GM21423 (cell line): ENCODE measurements around the gene EHMT1.

Experiments
- ATAC-seq: cut with Tn5 transposase; IDR thresholded peaks from one replicate; pipeline ENCODE4 v1.9.1; 2021; ENCODE audit warnings: mild to moderate bottlenecking, moderate library complexity; ENCODE audit not compliant: unreplicated experiment

EHMT1 gene

DNA sequence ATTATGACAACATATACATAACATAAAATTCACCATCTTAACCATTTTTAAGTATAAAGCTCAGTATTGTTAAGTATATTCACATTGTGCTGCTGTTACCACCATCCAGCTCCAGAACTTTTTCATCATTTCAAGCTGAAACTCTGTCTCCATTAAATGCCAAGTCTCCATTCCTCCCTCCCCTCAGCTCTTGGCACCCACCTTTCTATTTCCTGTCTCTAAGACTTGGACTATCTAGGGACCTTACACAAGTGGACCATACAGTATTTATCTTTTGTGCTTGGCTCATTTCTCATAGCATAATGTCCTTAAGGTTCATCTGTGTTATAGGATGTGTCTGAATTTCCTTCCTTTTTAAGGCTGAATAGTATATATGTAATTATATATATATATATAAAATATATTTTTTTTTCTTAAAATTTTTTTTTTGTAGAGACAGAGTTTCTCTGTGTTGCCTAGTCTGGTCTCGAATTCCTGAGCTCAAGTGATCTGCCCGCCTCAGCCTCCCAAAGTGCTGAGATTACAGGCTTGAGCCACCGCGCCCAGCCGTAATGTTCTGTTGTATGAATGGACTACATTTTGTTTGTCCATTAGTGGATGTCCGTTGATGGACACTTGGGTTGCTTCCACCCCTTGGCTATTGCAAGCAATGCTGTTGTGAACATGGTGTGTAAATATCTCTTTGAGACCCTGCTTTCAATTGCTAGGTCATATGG, 72.3 kb downstream of the EHMT1 start:
- ATAC-seq = no peak

DNA sequence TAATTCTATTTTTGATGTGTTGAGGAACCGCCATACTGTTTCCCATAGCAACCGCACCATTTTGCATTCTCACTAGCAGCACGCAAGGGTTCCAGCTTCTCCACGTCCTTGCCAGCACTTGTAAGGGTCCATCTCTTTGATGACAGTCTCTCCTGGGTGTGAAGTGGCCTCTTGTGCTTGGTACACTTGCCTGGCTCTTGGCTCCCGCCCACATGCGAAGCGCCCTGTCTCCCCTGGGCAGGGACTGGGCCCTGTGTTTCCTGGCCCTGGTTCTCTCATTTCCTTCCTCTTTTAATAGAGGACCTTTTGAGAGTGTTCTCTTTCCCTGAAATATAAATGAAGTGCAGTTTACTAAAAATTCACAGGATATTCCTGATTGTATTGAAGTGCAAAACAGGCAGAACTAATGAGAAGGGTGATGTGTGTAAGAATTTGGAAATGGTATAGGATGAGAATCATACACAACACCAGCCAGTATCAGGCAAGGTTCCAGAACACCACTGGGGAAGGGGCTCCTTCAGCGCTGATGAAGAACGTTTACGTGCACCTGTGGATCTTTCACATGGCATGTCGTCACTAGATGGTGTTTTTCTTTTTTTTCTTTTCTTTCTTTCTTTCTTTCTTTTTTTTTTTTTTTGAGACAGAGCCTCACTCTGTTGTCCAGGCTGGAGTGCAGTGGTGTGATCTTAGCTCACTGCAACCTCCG, 73.0 kb downstream of the EHMT1 start:
- ATAC-seq = no peak

GRCh38 chr9:137694236-137694959, 75.6 kb downstream of the EHMT1 start:
- no peak for ATAC-seq

- no peak for ATAC-seq
Observed at GRCh38 chr9:137694962-137695875, 76.4 kb downstream of the EHMT1 start.

DNA sequence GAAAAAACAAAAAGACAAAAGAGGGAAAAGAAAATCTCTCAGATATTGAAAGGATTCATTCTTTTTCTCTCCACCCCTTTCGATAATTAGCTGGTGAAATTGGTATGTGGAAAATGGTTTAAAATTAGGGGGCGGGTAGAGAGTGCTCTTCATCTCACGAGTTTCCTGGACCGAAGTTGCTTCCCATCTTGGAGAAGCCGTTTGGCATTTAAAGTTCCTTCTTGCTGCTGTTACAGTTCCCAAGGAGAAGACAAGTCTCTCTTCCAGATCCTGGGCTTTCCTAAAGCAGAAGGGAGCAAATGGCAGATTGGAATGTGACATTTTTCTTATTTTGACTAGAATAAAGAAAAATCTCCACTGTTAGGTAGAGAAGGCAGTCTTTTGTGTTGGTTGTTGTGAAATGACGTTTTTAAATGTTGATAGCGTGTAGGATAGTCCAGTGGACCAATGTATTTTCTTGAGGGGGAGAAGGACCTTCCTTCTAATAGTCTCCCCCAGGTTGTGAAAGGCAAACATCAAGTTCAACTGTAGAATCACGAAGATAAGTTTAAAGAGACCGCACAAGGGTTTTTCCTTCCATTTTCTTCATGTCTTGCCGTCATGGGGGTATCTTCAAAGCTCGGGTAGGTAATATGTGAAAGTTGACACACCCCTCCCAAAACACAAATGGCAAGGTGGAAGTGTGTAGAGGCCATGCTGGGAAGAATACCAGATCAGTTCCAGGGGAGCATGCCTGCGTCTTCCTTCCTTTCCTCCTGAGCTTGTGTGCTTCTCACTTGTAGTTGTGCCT, 77.5 kb downstream of the EHMT1 start:
- no peak for ATAC-seq

DNA sequence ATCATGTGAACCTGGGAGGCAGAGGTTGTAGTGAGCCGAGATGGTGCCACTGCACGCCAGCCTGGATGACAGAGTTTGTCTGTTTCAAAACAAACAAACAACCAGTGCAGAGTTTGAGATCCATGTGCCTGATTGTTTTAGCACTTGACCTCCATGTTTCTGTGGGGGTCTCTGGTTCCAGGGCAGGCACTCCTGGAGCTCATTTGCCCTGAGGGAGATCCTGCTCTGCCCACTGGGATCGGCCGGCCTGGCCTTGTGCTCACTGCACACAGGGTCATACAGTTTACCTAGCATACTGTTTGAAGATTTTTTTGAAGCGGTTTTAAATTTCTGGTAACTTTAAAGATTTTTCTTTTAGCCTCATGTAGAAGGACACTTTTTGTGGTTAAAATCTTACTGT, 78.4 kb downstream of the EHMT1 start:
- no peak for ATAC-seq

DNA sequence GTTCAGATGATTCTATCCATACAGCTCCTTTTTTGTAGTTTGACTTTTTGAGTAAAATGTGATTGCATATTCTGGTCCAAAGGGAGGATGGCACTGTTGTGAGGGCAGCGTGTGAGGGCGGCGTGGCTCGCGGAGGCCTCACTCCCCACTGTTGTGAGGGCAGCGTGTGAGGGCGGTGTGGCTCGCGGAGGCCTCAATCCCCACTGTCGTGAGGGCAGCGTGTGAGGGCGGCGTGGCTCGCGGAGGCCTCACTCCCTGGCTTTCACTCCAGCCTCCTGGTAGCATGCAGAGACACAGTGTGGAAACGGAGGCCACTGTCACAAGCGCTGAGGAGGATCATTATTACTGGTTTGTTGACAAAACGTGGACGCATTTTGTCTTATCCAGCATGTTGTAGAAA, 79.0 kb downstream of the EHMT1 start:
- no peak for ATAC-seq

GRCh38 chr9:137700911-137701310, 82.1 kb downstream of the EHMT1 start:
- ATAC-seq = no peak

DNA sequence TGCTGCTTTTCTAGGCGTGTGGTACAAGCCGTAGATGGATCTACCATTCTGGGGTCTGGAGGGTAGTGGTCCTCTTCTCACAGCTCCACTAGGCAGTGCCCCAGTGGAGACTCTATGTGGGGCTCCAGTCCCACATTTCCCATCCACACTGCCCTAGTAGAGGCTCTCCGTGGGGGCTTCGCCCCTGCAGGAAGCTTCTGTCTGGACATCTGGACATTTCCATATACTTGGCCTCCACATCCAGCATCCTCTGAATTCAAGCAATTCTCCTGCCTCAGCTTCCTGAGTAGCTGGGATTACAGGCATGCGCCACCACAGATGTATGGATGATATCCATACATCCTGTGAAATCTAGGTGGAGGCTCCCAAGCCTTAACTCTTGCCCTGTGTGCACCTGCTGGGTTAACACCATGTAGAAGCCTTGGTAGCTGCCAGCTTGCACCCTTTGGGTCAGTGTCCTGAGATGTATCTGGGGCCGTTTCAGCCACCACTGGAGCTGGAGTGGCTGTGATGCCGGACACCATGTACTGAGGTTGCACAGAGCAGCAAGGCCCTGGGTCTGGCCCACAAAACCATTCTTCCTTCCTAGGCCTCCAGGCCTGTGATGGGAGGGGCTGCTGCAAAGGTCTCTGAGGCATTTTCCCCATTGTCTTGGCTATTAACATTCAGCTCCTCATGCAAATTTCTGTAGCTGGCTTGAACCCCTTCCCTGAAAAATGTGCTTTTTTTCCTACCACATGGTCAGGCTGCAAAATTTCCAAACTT, 84.0 kb downstream of the EHMT1 start:
- no peak for ATAC-seq

DNA sequence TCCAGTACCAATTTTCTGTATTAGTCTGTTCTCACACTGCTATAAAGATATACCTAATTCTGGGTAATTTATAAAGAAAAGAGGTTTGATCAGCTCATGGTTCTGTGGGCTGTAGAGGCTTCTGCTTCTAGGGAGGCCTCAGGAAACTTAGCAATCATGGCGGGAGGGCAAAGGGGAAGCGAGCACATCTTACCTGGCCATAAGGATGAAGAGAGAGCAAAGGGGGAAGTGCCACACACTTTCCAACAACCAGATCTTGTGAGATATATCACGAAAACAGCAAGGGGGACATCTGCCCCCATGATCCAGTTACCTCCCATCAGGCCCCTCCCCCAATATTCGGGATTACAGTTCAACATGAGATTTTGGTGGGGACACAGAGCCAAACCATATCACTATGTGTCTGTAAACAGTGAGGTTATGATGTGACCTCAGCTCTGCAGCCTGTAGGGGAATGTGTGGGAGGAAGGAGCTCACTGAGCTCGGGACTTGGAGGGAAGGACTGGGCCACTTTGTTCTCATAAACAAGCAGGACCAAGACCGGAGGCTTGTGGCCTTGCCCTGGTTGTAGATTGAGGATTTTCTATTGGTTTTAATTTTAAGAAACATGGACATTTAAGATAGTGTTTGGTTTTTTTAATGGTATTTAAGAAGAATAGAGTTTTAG, 85.2 kb downstream of the EHMT1 start:
- ATAC-seq = no peak

DNA sequence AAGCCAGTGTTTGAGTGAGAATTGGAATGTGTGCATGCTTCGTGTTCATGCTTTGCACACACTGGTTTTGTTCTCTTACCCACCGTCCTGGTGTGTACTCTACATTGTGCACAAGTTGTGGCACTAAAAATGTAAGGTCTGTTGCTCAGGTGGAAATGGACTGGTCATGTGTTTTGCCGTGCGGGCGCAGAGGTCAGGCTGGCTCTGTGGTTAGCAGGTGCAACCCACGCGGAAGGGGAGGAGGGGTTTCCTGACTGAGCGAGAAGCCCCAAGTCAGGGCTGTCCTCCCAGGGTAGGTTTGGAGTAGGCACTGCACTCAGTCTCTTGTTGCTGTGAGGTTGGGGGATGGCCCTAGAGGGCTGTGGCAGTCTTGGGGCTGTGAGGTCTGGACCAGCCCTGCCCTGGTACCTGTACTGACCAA, 86.6 kb downstream of the EHMT1 start:
- peak; percentile 69 for ATAC-seq

- ATAC-seq = no peak
Observed at GRCh38 chr9:137705906-137706305, 87.1 kb downstream of the EHMT1 start.

DNA sequence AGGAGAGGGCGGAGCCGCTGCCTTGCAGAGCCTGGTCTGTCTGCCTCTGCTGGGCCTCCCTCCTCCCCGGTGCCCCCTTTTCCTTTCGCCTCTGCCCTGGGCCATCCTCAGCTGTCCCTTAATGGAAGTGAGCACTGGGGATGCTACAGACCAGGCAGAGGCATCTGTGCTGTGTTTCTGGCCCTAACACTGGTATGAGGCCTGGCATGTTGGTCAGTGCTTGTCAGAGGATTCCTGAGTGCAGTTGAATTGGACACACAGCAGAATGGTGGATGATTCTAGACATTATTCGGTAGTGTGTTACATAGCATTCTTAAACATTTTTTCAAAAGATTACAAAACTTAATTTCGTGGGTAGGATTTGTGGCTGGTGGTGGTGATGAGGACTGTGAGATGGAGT, 88.6 kb downstream of the EHMT1 start:
- ATAC-seq = no peak

GRCh38 chr9:137708590-137709284, 89.9 kb downstream of the EHMT1 start:
- ATAC-seq = no peak

- ATAC-seq = no peak
Observed at GRCh38 chr9:137709411-137710101, 90.8 kb downstream of the EHMT1 start.

DNA sequence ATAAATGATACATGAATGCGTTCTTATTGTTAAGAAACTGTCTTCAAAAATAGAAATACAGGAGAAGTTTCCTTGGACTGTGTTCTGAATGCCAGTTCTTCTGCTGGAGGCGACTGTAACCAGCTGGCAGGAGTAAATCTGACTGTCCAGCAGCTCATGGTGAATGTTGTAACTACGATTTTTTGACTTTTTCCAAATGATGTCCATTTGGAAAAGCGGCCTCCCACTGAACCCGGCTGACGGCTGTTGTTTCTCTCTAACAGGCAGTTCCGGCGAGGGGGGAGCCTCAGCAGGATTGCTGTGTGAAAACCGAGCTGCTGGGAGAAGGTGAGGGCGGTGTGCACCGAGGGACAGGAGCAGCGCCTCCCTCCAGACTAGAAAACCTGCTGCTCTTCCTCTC, 91.9 kb downstream of the EHMT1 start:
- no peak for ATAC-seq

GRCh38 chr9:137711678-137712105, 92.9 kb downstream of the EHMT1 start:
- ATAC-seq = no peak

GRCh38 chr9:137715321-137715720, 96.5 kb downstream of the EHMT1 start:
- no peak for ATAC-seq
